A549 (cell line): Measurements from ENCODE around the gene TPP2. TPM values are rescaled to one million over a fixed set of nuclear protein-coding genes. Genes with fewer than 3 reads are reported as not detected.

Source experiments
- ATAC-seq, 2 experiments: fragments of 200-7000 bp in 1 of 2; fragments of >200 bp in 1 of 2; cut with Nextera tagmentation in 1 of 2; cut with Tn5 transposase in 1 of 2; 3 replicates each; pipeline versions ENCODE4 v1.8.0 to v1.9.1; 2018 to 2020; ENCODE audit warnings: mild to moderate bottlenecking in 1 of 2, moderate library complexity in 1 of 2
- CTCF ChIA-PET: fragments of 300-600 bp; sonication (Branson Sonifier 250); formaldehyde crosslinking; extraction: SDS; loops from one replicate; lab custom pipeline; 2021; ENCODE audit warnings: antibody characterized with exemption, inconsistent platforms; lab: Yijun Ruan, JAX
- POLR2A ChIA-PET: fragments of 350-600 bp; formaldehyde crosslinking; extraction: SDS; loops from one replicate; lab custom pipeline; 2021; ENCODE audit warnings: antibody characterized with exemption, inconsistent platforms; lab: Yijun Ruan, JAX
- DNase-seq, 2 experiments: peaks; one replicate each; pipeline versions ENCODE4 v3.0.0 to v3.0.0-alpha.2; 2011 to 2016; ENCODE audit warnings: low read depth in 1 of 2, low spot score in 1 of 2
- FAIRE-seq: peaks from 2 replicates; lab custom pipeline; 2011; peaks lifted over from hg19 to GRCh38; lab: Jason Lieb, UNC
- H3K27ac ChIP-seq, 2 experiments: fragments of >200 bp; sonication (Bioruptor Twin); formaldehyde crosslinking; 3 replicates each; pipeline ENCODE4 v1.5.1; 2016 to 2017
- H3K4me1 ChIP-seq: fragments of >200 bp; sonication (Bioruptor Twin); formaldehyde crosslinking; 3 replicates; pipeline ENCODE4 v1.6.1; 2016
- H3K4me2 ChIP-seq: fragments of >200 bp; sonication (Bioruptor Twin); formaldehyde crosslinking; 3 replicates; pipeline ENCODE4 v1.6.1; 2016
- H3K4me3 ChIP-seq: fragments of >200 bp; sonication (Bioruptor Twin); formaldehyde crosslinking; 3 replicates; pipeline ENCODE4 v1.5.1; 2016
- H3K9me3 ChIP-seq: fragments of >200 bp; sonication (Bioruptor Twin); formaldehyde crosslinking; 3 replicates; pipeline ENCODE4 v1.6.1; 2016
- ATOH8 ChIP-seq: fragments of 250-450 bp; sonication (Bioruptor Pico); IDR thresholded peaks from 2 replicates; pipeline ENCODE4 v1.5.0; 2020; ENCODE audit warnings: low read depth, mild to moderate bottlenecking, moderate library complexity
- BHLHE40 ChIP-seq: IDR thresholded peaks from 2 replicates; pipeline ENCODE4 v1.6.1; 2012; ENCODE audit warnings: low read depth, low read length, inconsistent platforms
- CBX8 ChIP-seq: fragments of 200-600 bp; sonication (generic); IDR thresholded peaks from 2 replicates; pipeline ENCODE4 v1.6.1; 2016
- CEBPB ChIP-seq, 2 experiments: fragments of >200 bp in 1 of 2; sonication (Bioruptor Twin) in 1 of 2; formaldehyde crosslinking in 1 of 2; IDR thresholded peaks; 2 replicates each; pipeline ENCODE4 v1.6.1; 2012 to 2016
- CHD4 ChIP-seq: fragments of 200-600 bp; sonication (generic); IDR thresholded peaks from 2 replicates; pipeline ENCODE4 v1.6.1; 2016; ENCODE audit warnings: antibody characterized with exemption, mild to moderate bottlenecking, borderline replicate concordance
- EHF ChIP-seq: fragments of 250-450 bp; sonication (Bioruptor Pico); IDR thresholded peaks from 2 replicates; pipeline ENCODE4 v1.5.0; 2020; ENCODE audit warnings: mild to moderate bottlenecking
- EP300 ChIP-seq, 2 experiments: fragments of >200 bp; sonication (Bioruptor Twin); formaldehyde crosslinking; IDR thresholded peaks; 2 replicates in 1 of 2; 3 replicates in 1 of 2; pipeline ENCODE4 v1.6.1; 2016 to 2017
- ESRRA ChIP-seq: fragments of 150-350 bp; IDR thresholded peaks from 2 replicates; pipeline ENCODE4 v1.6.1; 2014; ENCODE audit warnings: mild to moderate bottlenecking, low read length, borderline replicate concordance
- FOSL2 ChIP-seq, 2 experiments: fragments of 450-650 bp in 1 of 2; fragments of >200 bp in 1 of 2; sonication (Bioruptor Twin) in 1 of 2; formaldehyde crosslinking; IDR thresholded peaks; 2 replicates each; pipeline versions ENCODE4 v1.5.0 to v1.6.1; 2016 to 2020; ENCODE audit warnings: mild to moderate bottlenecking in 1 of 2, moderate library complexity in 1 of 2
- FOXS1 ChIP-seq: fragments of 250-450 bp; sonication (Bioruptor Pico); IDR thresholded peaks from 2 replicates; pipeline ENCODE4 v1.5.0; 2020; ENCODE audit warnings: mild to moderate bottlenecking, moderate library complexity
- GATA3 ChIP-seq: IDR thresholded peaks from 2 replicates; pipeline ENCODE4 v1.6.1; 2012; ENCODE audit warnings: borderline replicate concordance
- HDAC2 ChIP-seq: fragments of 200-600 bp; sonication (generic); IDR thresholded peaks from 2 replicates; pipeline ENCODE4 v1.6.1; 2016
- HEYL ChIP-seq: fragments of 250-450 bp; sonication (Bioruptor Pico); IDR thresholded peaks from 2 replicates; pipeline ENCODE4 v1.8.0; 2021; ENCODE audit warnings: mild to moderate bottlenecking, moderate library complexity
- HMGXB4 ChIP-seq: fragments of 250-450 bp; sonication (Bioruptor Pico); IDR thresholded peaks from 2 replicates; pipeline ENCODE4 v1.5.0; 2021; ENCODE audit warnings: mild to moderate bottlenecking, moderate library complexity, borderline replicate concordance
- JUN ChIP-seq, 2 experiments: fragments of >200 bp; sonication (Bioruptor Twin); formaldehyde crosslinking; IDR thresholded peaks; 2 replicates in 1 of 2; 3 replicates in 1 of 2; pipeline ENCODE4 v1.6.1; 2016 to 2017
- MAFK ChIP-seq: fragments of 450-650 bp; IDR thresholded peaks from 2 replicates; pipeline ENCODE4 v1.6.1; 2014; ENCODE audit not compliant: partially characterized antibody
- MAX ChIP-seq: IDR thresholded peaks from 2 replicates; pipeline ENCODE4 v1.6.1; 2012
- NPAS2 ChIP-seq: fragments of 250-450 bp; sonication (Bioruptor Pico); IDR thresholded peaks from 2 replicates; pipeline ENCODE4 v1.8.0; 2022; ENCODE audit warnings: mild to moderate bottlenecking, moderate library complexity, borderline replicate concordance
- NR3C1 ChIP-seq: fragments of >200 bp; sonication (Bioruptor Twin); formaldehyde crosslinking; IDR thresholded peaks from 3 replicates; pipeline ENCODE4 v1.6.1; 2017
- PBX3 ChIP-seq: IDR thresholded peaks from 2 replicates; pipeline ENCODE4 v1.6.1; 2012
- POLR2AphosphoS2 ChIP-seq: conservative IDR thresholded peaks from 2 replicates; pipeline ENCODE4 v1.6.1; 2012; ENCODE audit warnings: low read length, improper control_type of control experiment, inconsistent platforms
- RNF2 ChIP-seq: fragments of 200-600 bp; sonication (generic); IDR thresholded peaks from 2 replicates; pipeline ENCODE4 v1.6.1; 2016; ENCODE audit warnings: low read depth, mild to moderate bottlenecking, antibody characterized with exemption, moderate library complexity, borderline replicate concordance
- SMC3 ChIP-seq: fragments of >200 bp; sonication (Bioruptor Twin); formaldehyde crosslinking; IDR thresholded peaks from 3 replicates; pipeline ENCODE4 v1.6.1; 2018; ENCODE audit warnings: inconsistent platforms
- SREBF2 ChIP-seq: fragments of 450-650 bp; IDR thresholded peaks from 2 replicates; pipeline ENCODE4 v1.6.1; 2014; ENCODE audit warnings: mild to moderate bottlenecking, moderate library complexity
- TFCP2L1 ChIP-seq: fragments of 250-450 bp; sonication (Bioruptor Pico); IDR thresholded peaks from 2 replicates; pipeline ENCODE4 v1.5.0; 2021; ENCODE audit warnings: mild to moderate bottlenecking
- TP53 ChIP-seq: fragments of 250-450 bp; sonication (Bioruptor Pico); IDR thresholded peaks from 2 replicates; pipeline ENCODE4 v1.5.0; 2021; ENCODE audit warnings: mild to moderate bottlenecking, moderate library complexity
- USF2 ChIP-seq: fragments of 450-650 bp; IDR thresholded peaks from 2 replicates; pipeline ENCODE4 v1.6.1; 2014; ENCODE audit warnings: antibody characterized with exemption
- ZNF302 ChIP-seq: fragments of 250-450 bp; sonication (Bioruptor Pico); IDR thresholded peaks from 2 replicates; pipeline ENCODE4 v1.9.0; 2021; ENCODE audit warnings: inconsistent platforms, mild to moderate bottlenecking, moderate library complexity
- ZSCAN20 ChIP-seq: fragments of 250-450 bp; sonication (Bioruptor Pico); IDR thresholded peaks from 2 replicates; pipeline ENCODE4 v1.8.0; 2022; ENCODE audit warnings: mild to moderate bottlenecking, moderate library complexity
- WGBS: methylation state at CpG from one replicate; pipeline ENCODE4 v1.1.6; 2017; ENCODE audit errors: missing lambda C conversion rate; 5-methylcytosine and 5-hydroxymethylcytosine counted together
- polyA plus RNA-seq, 4 experiments: library from polyadenylated mRNA; depleted of rRNA in 3 of 4; stranded (reverse); fragments of >200 nt; fragmentation: RNase III in 1 of 4; extraction: RNeasy Plus Mini Kit Qiagen cat#74134 plus additional on column Dnase treatment in 1 of 4; gene quantifications; 2 replicates in 3 of 4; 3 replicates in 1 of 4; pipeline ENCODE4 v1.2.3, GENCODE V29; 2011 to 2017

Gene TPP2
- polyA plus RNA-seq, 2 of the 4 experiments (the other 2 are of a cell fraction), result 18.6 to 28.4 TPM

- H3K27ac ChIP-seq, result no peak overlapping the region
- 87% methylated on average over 5 of the region's 5 CpGs for WGBS
- TF ChIP-seq CBX8, result no peak
- TF ChIP-seq ESRRA, result no peak
- TF ChIP-seq CEBPB (IDR thresholded peaks at IDR 0.05), result no peak
- TF ChIP-seq SREBF2, result no peak
- no peak for TF ChIP-seq FOSL2 (IDR thresholded peaks at IDR 0.05)
- TF ChIP-seq FOSL2 (CRISPR knock-in tag; IDR thresholded peaks at IDR 0.05), result no peak
- TF ChIP-seq CHD4, result no peak
- TF ChIP-seq SMC3, result no peak
- TF ChIP-seq HDAC2, result no peak
- TF ChIP-seq TP53, result no peak
- no peak for TF ChIP-seq JUN (IDR thresholded peaks at IDR 0.05)
- TF ChIP-seq GATA3, result no peak
- TF ChIP-seq EHF (CRISPR knock-in tag), result no peak
- no peak for TF ChIP-seq HEYL (CRISPR knock-in tag)
- TF ChIP-seq MAX, result no peak
- no peak for TF ChIP-seq USF2
- H3K9me3 ChIP-seq, result no peaks in the 10 kb centered on the region
- no peak for FAIRE-seq
- no peak for ATAC-seq
- no peaks in the 10 kb centered on the region for H3K4me1 ChIP-seq
- H3K4me3 ChIP-seq, result no peak overlapping the region
- no peak for DNase-seq
- POLR2A ChIA-PET, result no interaction called here
- CTCF ChIA-PET, result interaction anchor here (0.7 to 1.0 kb wide), 2 partner anchors 87 to 332 kb away, joined by 3 read pairs; no protein-coding TSS in a partner anchor
- H3K4me2 ChIP-seq, result no peak overlapping the region
These were observed 81.7 kb downstream of the TPP2 start for GRCh38 chr13:102678339-102679107.

- POLR2A ChIA-PET, result no interaction called here
- 58% methylated on average over 3 of the region's 3 CpGs for WGBS
- ATAC-seq (no peak), FAIRE-seq (no peak), DNase-seq (no peak)
- no peaks in the 10 kb centered on the region for H3K9me3 ChIP-seq
- CTCF ChIA-PET, result interaction anchor here (1.0 kb wide), 1 partner anchor 88 kb away, joined by 3 read pairs; no protein-coding TSS in a partner anchor
- H3K4me1 ChIP-seq, result no peaks in the 10 kb centered on the region
- no peak for TF ChIP-seq POLR2AphosphoS2
- H3K27ac ChIP-seq, result no peak overlapping the region
- H3K4me3 ChIP-seq, result no peak overlapping the region
- no peak overlapping the region for H3K4me2 ChIP-seq
These were observed 82.8 kb downstream of the TPP2 start for GRCh38 chr13:102679449-102680132.

- H3K4me1 ChIP-seq, result no peaks in the 10 kb centered on the region
- no peak overlapping the region for H3K27ac ChIP-seq
- FAIRE-seq (no peak), ATAC-seq (no peak), DNase-seq (no peak)
- CTCF ChIA-PET, result no interaction called here
- H3K9me3 ChIP-seq, result no peaks in the 10 kb centered on the region
- H3K4me2 ChIP-seq, result no peak overlapping the region
- 87% methylated on average over 3 of the region's 4 CpGs for WGBS
- POLR2A ChIA-PET, result no interaction called here
- H3K4me3 ChIP-seq, result no peak overlapping the region
- TF ChIP-seq CHD4 (no peak), TFCP2L1 (CRISPR knock-in tag) (no peak), EP300 (IDR thresholded peaks at IDR 0.05) (no peak), SREBF2 (no peak), NR3C1 (no peak), ZNF302 (CRISPR knock-in tag) (no peak), HMGXB4 (no peak), CEBPB (IDR thresholded peaks at IDR 0.05) (no peak), BHLHE40 (no peak), JUN (IDR thresholded peaks at IDR 0.05) (no peak), PBX3 (no peak), NPAS2 (CRISPR knock-in tag) (no peak), FOXS1 (CRISPR knock-in tag) (no peak), RNF2 (no peak), ZSCAN20 (CRISPR knock-in tag) (no peak), MAFK (no peak), TP53 (no peak), EHF (CRISPR knock-in tag) (no peak), ATOH8 (CRISPR knock-in tag) (no peak)
These were observed 83.4 kb downstream of the TPP2 start for GRCh38 chr13:102680133-102680717.
